T-helper 2 cell (primary cell): ENCODE measurements around the gene OSBPL3.

Experiments used
- DNase-seq, 5 experiments: peaks; one replicate each; pipeline versions ENCODE4 v3.0.0 to v3.0.0-alpha.2; 2012 to 2022

The OSBPL3 gene

DNA sequence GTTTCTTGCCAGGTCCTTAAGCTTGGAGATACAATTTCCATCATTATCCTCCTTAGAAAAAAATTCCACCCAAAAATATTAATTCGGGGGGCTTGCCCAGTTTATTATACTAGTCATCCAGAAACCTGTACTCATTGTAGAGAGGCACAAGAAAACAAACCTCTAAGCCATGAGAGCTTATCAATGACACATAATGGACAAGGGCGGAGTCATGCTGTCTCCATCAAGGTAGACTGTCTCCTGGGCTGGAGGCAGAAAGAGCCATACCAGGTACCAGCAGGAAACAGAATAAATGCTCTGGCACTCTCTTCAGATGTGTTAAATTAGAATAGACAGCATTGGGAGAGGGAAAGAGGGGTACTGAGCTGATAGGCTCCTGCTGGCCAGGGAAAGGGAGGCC, 153.0 kb downstream of the OSBPL3 start:
- DNase-seq, result peak in 1 of 5 experiments; percentile 64

DNA sequence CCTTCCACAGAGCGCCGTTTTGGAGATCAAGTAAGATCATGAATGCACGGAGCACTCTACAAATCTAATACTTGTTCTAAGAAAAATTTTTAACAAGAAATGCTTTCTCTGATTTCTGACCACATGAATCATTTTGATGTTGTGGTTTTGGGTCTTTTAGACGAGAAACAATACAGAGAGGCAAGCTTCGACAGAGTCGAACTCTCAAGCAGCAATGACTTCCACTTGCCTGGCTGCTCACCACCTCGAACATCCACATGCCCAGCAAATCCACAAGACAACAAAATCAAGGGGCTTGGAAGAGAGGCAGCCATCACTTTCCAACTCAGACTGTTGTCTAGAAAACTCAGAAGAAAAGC, 153.3 kb downstream of the OSBPL3 start:
- DNase-seq, result peak in 1 of 5 experiments; percentile 80

DNA sequence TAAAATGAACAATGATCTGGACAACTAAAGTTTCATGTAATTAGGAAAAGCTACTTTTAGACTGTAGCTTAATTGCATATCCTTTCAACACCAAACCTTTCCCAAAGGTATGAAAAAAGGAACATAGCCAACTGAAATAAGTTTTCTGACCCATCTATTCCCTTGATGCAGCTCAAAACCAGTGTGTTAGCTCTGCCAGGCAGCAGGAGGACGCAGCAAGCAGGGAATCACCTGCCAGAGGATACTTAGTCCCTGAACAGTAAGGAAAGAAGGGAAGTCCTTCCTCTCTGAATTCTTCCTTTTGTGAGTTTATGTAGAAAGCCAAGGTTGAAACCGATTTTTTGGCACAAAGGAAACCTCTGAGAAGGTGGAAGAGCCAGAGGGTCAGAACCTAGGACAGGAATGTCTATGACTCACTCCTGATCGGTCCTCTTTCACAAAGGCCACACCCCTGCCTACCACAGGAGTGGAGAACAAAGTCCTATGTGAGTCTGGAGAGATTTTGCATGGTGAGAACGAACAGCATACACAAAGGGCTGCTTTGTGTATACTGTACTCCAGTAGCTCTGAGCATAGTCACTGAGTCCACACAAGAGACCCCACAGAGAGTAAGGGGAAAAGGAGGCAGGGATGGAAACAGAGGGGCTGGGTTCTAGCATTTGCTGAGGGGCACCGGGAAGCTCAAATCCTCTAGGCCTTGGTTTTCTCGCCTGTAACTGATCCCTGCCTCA, 153.9 kb downstream of the OSBPL3 start:
- DNase-seq, result peak in 1 of 5 experiments; percentile 29

DNA sequence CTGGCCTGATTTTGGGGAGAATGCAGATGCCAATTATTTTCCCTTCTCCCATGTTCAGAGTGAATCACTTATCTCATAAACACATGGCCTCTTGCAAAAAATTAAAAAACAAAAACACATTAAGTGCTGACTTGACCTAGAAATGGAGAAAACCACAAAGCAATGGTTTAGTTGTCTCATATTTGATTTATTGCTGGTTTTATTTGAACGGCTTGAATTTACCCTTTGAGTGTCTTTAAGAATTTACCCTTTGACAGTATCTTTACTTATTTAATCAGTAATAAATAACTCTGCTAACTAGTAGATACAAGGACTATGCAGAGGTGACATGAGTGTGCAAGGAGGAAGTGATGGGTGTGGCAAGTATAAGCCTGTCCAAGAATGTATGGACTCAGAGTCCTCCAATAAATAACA, 154.6 kb downstream of the OSBPL3 start:
- no peak for DNase-seq

DNA sequence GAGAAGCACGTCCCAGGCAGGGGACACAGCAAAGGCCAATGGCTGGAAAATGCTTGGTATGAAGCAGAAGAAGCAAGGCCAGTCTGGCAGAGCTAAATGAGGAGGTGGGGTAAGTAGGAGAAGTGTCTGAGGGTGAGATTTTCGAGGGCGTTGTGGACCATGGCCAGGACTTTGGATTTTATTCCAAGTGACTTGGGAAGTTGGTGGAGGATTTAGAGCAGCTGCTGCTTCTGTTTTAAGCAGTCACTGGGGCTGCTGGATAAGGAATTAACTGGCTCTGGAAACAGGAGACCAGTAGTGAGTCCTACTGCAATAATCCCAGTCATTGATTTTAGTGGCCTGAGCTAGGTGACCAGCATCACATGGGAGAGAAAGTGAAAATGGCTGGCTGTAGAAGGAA, 155.1 kb downstream of the OSBPL3 start:
- no peak for DNase-seq

DNA sequence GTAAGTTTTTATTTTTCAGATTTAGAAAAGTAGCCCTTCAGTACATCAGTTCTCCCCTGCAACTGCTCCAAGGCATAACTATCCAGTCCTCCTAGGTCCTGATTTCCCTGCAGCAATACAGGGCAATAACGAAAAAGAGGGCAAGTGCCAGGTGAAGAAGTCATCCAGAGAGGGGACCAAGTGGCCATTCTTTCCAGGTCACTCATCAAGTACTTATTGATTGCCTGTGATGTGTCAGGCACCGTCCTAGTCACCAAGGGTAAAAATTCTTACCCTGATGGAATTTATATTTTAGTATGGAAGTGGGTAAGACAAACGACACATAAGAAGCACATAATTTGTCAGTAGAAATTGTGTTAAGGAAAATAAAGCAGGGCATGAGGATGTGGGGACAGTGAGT, 155.6 kb downstream of the OSBPL3 start:
- no peak for DNase-seq

DNA sequence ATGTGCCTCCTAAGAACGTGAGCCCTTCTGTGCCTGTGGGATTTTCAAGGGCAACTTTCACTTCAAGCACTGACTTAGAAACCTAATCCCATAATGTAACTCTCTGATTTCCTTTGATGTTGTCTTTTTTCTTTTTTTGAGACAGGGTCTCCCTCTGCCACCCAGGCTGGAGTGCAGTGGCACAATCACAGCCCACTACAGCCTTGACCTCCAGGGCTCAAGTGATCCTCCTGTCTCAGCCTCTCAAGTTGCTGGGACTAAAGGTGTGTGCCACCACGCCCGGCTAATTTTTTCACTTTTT, 158.3 kb downstream of the OSBPL3 start:
- no peak for DNase-seq

DNA sequence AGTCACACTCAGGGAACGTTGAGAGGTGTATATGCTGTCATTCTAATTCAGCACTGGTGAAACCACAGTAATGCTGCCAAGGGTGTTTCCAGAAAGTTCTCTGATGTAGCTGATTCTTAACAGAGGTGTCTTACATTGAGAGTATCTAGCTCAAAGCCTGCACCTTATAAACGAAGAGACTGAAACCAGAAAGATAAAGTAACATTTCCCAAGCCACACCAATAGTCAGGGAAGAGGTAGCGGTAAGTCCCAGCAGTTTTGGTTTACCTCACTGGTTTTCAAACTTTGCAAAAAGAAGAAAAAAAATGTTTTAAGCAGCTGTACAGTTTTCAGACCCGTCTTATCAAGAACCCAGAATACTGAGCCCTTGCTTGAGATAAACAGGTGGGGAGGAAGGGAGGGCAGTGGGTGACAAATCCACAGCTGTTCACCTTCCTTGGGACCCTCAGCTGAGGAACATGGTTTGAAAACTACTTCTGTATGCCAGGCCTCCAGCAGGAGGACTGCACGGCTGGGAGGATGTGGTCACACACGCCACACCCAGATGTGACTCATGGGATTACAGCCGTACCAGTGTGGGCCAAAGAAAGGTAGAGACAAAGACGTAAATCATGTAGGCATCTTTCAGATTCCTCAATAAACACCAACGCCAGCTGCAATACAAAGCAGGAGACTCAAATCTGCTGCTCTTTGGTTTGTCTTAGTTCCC, 158.8 kb downstream of the OSBPL3 start:
- DNase-seq, result peak; percentile 36 to 96 (median 74)

DNA sequence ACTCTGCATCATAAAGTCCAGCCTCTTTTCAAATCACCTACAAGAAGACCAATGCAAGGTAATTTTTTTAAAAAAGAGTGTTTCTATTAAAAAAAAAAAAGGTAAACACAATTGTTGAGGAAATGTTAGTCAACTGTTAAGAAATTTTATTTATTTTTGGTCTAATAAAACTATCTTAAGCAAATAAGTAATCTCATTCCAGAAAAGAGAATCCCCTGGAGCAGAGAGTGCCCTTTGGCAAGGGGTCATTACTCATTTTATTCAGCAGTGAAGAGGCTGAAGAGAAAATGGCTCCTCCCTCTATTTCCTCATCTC, 159.3 kb downstream of the OSBPL3 start:
- no peak for DNase-seq

DNA sequence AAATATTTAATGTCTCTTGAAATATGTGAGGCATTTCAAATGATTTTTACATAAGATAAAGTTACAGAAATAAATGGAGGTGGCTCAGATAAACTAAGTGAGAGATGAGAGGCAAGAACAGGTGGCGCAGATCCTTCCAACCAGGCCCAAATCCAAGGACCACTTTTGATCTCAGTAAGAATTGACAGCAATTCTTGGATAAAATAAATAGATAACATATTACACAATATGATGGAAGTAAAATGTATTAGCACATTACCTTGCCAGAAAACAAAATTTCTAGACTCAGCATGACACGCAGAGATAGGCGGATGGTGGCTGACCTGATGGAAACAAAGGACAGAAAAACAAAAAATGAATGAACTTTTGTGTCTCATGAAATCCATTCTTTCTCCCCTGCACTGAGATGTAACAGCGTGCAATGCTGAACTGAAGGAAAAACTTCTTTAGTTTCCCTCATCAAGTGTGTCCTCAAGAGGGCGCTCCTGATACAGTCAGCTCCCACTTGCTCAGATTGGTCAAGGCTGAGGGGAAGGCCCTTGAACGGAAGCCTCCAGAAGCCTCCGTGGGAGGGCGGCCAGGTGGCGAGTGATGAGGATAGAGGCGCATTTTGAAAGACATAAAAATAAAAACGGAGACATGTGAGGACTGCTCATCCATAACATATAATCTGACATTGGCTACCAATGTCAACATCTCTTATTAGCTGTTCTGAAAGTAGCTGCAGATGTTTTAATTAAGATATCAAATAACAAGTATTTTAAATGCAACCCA, 159.9 kb downstream of the OSBPL3 start:
- peak; percentile 26 to 84 (median 49) for DNase-seq

DNA sequence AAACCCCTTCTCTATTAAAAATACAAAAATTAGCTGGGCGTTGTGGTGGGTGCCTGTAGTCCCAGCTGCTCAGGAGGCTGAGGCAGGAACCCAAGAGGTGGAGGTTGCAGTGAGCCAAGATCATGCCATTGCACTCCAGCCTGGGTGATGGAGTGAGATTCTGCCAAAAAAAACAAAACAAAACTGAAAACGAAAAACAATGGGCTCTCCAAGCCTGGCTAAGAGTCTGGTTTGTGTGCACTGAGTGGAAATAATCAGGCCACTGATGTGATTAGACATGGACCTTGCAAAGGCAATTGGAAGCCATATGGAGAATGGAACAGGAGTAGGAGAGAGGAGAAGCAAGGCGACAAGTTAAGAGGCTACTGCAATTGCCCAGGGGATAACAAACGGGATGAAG, 162.6 kb downstream of the OSBPL3 start:
- no peak for DNase-seq

DNA sequence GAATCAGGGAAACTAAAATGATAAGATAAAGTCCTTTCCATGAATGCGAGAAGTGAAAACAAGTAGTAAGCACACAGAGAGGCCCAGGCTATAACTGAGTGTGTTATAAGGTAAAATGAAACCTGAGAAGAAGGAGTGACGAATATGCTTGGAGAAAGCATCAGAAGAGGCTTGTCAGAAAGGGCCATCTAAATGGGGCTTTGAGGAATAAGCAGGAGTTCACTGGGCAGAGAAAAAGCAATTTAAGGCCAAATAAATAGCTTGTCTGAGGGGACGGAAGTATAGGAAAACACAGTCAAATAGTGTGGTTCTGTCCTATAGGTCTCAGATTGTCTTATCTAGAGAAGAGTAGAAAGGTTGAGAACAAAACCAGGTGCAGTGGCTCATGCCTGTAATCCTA, 163.1 kb downstream of the OSBPL3 start:
- DNase-seq, result no peak

DNA sequence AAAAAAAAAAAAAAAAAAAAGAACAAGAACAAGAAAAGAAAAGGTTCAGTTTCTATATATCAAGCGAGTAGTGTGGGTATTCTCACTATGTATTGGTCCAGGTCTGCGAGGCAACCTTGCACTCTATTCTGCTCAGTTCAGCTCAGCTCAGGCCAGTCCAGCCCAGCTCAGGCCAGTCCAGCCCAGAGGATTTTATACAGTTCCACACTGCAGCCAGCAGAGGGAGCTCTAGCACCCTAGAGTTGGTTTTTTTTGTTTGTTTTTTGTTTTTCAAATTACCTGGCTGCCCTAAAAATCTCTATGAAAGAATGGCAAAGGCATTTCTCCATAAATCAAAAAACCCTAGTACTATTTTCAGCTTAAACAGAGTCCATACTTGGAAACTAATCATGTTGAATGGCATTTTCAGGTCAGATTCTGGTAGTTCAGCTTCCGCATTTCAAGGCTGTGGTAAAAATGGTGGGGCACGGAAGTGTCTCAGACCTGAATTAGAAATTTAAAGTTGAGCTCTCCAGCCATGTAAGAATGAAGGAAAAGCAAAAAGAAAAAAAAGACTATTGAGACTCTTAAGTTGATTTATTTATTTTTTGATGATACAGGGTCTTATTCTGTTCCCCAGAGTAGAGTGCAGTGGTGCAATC, 167.6 kb downstream of the OSBPL3 start:
- DNase-seq, result peak in 4 of 5 experiments; percentile 13 to 29 (median 22)

DNA sequence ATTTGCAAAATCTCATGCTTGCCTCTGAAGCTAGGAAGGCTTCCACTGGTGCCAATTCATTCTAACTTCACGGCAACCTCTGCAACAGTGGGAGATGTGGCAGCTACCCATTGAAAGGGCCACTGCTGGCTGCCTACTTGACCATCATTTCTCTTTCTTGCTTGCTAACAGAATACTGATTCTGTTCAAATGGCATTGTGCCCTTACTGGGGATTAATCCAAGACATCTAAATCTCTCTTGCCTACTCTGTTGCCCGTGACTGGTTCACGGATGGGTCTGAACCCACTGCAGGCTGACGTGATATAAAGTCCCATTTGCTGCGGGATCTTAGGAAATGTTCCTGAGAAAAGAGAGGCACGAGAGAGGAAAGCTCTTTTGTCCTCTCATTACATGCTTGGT, 171.5 kb downstream of the OSBPL3 start:
- no peak for DNase-seq

DNA sequence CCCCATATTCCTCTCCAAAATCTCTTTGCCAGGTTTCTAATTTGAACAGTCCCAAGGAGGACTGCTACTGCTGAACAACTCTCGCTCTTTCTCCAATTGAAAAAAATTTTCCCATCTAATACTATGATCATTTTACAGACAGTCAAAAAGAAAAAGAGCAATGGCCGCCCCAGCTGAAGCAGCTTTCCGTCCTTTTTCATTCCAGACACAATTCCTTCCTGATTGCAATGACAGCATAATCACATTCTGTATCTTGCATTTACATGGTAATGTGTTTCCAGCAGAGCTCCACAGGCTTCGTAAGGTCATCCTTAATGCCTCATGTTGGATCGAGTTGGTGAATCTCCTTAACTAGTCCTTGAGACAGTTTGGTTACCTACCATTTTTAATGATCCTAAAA, 177.7 kb downstream of the OSBPL3 start:
- no peak for DNase-seq

DNA sequence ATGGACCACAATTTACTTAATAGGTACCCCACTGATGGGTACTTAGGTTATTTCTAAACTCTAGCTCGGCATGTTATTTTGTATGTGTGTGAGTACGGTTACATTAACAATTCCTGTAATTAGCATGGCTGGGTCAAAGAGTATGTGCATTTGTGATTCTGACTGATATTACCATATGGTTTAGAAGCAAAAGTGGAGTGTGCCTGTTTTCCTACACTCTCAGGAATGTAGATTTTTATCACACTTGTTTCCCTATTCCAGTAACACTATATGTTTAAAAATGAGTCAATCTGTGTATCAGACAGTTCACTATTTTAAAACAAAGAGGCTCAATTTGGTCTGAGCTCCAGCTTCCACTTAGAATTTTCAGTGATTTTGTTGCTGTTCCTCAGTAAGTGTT, 178.1 kb downstream of the OSBPL3 start:
- DNase-seq, result no peak

DNA sequence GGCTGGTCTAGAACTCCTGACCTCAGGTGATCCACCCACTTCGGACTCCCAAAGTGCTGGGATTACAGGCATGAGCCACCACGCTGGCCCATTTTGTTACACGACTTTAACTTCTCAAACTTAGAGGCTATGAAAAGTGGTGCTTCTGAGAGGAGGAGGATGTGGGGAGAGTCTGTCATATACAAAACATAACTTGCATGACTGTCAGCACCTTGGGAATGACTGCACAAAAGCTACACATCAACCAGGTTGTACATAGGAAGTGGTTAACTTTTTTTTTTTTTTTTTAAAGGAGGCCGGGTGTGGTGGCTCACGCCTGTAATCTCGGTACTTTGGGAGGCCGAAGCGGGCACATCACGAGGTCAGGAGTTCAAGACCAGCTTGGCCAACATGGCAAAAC, 179.3 kb downstream of the OSBPL3 start:
- DNase-seq, result peak in 1 of 5 experiments; percentile 86

DNA sequence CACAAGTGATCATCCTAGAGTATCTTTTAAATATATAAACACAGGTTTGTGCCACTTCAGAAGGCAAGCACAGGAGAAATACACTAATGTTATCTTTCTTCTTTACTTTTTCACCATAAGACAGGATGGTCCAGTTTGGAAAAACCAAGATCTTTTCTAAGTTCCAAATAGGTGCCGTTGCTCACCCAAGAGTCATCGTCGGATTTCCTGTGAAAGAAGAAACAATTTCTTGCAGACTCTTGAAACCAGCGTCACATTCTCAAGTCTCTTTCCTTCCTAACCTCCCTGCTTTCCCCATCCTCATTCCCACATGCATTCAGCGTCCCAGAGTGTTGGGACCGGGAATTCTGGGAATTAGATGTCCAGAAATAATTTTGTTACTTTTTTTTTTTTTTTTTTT, 179.9 kb downstream of the OSBPL3 start:
- no peak for DNase-seq

DNA sequence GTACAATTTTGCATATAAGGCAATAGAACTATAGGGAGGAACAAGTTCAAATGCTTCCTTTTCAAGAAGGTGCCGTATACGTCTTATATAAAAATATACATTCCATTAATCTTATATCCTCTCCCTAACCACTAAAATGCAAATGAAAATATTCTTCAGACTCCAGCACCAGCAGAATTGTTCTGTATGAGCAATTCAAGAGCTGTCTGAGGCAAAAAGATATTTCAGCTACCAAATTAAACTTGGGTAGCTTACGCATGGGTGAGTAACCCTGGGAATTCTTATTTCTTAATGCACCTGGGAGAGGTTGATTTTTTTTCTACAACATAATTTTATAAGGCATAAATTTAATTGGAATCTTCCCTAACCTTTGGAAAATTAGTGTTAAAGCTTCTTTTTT, 180.5 kb downstream of the OSBPL3 start:
- DNase-seq, result no peak

DNA sequence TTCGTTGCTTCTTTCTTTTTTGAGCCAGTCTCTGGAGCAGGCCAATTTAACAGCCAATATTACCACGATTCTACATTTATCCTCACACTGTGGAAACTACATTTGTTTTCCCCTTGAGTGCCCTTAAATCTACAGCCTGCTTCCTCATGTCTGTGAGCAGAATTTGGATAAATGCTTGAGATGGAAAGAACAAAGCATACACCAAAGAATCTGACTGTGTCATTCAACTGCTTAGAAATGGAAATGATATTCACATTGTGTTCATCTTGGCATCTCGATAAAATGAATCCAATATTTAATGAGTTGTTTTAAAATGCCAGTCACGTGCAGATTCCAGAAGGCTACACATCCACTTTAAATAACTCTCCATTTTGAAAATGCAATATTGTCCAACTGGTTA, 181.7 kb downstream of the OSBPL3 start:
- DNase-seq, result no peak

DNA sequence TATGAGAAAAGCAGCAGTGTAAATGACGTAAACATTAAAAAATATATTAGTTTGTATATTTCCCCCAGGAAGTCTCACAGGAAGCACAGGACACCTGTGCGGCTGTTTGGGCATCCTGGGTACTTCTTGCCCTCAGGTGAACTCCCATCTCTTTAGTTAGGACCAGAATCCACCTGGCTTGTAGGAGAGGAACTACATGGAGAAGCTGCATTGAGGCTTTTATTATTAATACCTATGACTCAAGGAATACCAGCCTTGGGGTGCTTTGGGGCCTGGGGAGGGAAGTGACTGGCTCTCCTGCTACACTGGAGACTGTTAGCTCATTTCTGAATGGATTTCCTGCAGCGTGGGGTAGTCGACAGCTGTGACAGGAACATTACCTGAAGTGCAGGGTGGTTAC, 182.7 kb downstream of the OSBPL3 start:
- DNase-seq, result no peak

DNA sequence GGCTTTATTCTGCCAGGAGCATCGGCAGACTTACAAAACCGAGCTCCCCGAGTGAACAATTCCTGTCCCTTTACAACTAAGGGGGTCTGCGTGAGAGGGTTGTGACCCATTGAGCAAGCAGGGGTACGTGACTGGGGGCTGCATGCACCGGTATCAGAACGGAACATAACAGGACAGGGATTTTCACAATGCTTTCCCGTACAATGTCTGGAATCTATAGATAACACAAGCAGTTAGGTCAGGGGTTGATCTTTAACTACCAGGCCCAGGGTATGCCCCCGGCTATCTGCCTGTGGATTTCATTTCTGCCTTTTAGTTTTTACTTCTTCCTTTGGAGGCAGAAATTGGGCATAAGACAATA, 184.6 kb downstream of the OSBPL3 start:
- no peak for DNase-seq

DNA sequence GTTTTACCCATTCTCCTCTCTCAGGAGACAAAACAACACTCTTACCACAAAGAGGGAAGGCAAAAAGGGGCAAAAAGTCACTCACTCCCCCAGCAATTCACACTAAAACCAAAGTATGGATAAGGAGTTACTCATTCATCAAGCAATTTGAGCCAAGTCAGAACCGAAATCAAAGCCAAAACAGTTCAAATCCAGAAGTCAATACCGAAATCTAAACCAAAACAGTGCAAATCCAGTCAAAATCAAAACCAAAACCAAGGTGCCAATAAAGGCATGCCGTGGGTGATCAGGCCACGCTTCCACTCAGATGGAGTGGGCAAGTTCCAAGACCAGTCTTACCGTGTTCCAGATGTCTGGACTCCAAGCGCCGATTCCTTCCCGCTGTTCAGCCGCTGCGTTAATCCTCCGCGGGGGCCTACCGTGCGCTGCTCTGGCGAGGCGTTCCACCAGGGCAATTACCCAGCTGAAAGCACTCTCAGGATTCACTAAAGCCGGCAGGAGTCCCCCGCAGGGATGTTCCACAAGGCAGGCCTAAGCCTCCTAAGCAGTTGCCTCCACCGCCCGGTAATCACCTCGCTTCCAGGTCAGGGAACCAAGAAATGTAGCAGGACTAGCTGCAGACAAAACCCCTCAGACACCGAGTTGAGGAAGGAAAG, 185.1 kb downstream of the OSBPL3 start:
- DNase-seq, result peak in 1 of 5 experiments; percentile 16
